NK-92 (cell line): Measurements from ENCODE around the gene SULT4A1.

Experiments used
- DNase-seq: peaks from one replicate; lab custom pipeline; 2025; ENCODE audit not compliant: unreplicated experiment; lab: John Stamatoyannopoulos, UW

SULT4A1 gene

DNA sequence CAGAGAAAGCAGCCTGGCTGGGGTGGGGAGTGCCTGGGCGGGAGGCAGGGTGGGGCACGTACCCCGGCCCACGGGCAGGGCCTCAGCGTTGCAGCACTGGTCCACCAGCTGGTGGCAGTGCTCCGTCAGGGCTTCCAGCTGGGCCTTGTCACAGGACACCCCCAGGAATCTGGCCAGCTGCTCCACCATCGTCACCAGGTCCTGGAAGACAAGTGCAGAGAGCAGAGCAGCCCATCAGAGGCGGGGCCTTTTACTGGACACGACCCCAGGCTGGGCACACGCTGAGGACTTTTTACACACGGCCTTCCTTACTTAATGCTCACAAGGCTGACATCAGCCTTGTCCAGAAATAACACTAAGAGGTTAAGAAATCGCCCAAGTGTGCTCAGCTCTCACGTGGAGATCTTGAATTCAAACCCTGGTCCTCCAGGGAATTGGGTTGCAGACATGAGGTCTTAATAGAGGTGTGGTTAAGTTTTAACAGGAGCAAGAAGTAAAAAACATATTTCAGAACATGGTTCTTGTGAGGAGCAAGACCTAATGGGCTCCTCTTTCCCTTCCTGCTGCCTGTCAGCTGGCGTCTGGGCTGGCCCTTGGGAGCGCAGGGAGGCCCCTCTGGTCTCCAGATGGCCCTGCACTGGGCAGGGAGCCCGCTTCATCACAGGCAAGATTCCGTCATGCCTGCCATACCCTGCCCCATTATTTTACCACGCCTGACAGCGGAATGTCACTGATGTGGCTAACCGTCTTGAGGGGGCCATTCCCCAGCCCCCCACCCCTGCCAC, 33.1 kb downstream of the SULT4A1 start:
- no peak for DNase-seq

DNA sequence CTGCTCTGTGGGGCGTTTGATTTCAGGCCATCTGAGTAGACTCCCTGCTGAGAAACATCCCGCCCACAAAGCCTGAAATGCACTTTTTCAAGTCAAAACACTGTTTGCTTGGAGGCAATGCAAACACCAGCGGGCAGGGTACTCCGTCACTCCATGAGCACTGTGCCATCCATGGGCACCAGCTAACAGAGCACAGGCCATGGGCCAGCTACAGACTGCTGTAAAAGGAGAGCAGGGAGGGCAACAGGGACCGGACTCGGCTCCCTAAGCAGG, 33.7 kb downstream of the SULT4A1 start:
- no peak for DNase-seq

DNA sequence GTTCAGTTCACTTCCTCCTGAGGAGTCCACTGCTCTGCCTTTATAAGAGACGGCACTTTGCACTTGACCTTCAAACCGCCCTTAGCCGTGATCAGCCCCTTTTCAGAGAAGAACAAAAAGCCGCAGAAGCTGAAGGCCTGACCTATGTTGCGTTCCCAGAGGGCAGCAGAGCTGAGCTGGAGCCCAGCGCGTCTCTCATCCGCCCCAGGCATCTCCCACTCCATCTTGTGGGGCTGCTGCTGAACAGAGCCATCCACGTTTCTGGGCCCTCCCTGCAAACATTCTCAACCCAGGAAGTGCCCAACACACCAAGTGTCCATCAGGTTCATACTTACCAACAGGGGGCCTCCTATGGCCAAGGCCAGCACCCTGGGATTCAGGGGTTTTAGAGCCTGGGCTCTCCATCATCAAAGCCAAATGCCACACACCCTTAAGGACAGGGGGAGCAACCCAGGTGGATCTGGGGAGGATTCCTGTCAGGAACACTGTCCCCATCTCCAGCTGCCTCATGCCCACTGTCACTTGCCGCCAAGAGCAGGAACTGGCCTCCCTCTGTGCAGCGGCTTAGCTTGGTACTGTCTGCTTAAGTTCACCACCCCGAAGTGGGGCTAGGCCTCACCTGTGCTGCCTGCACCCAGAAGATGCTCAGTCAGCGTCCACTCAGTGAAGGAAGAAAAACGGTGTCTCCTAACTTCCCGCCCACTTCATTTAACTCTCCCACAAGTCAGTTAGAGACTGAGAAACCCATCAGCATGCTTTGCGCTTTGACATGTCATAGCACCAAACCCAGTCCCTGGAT, 34.2 kb downstream of the SULT4A1 start:
- DNase-seq: no peak

DNA sequence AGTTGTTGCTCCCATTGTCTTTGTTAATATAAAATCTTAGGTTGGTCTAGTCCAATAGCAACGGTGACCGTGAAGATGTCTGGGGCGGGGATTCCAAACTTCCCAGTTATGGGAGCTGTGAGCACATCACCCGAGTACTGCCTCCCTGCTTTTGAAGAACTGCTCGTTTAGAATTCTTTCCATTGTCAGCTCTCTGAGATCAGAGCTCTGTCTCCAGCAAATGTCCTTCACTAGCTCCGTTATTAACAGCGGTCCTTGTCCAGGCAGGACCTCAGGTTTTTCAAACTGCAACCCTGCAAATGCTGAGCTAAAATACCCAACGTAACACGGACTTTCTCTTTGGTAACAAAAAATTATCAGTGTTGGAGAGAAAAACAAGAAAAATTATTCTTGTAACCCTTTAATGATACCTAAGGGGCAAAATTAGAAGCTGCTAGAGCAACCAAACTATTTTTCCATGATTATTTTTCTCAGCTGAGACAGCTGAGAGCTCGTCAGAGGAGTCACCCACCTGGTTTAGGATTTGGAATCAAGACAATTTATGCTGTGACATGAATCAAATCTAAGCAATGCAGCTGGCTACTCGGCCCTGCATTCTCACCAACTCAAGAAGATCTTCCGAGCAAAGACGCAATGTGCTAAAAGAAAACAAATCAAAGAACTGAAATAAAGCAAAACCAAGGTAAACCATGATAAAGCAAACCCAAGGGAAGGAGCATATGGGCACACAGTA, 35.1 kb downstream of the SULT4A1 start:
- DNase-seq: no peak

DNA sequence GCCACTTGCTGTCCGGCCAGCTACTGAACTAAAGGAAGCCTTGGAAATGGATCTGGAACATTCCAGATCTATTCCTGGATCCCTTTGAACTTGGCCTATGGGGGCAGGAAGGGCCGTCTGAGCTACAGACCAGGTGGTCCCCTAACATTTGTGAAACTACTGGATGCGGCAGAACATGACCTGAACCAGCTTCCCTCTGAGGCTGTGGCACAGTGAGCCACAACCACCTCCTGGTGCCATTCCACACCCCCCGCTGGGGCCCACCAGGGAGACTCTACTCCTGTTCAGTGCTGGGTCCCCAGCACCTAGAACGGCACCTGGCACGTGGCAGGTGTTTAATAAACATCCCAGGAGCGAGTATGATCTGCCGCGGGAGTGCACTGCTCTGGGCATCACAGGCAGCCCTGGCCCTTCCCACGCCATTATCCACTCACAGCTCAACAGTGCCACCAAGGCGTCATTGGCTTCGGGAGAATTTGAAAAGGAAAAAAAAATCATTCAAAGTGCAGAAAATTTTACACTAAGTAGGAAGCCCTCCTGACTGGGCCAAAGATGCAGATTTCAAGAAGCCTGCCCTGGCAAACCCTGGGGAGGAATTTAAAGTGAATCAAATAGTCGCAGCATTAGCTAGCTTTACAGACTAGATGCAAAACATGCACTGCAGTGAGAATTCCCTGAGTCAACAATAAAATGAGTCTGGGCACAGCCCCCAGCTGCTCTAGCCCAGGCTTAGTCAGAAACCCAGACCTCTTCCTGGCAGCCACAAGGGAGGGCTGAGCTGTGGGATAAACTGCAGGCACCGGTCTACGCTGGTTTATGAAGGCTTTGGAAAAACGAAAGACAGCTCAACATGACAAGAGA, 35.9 kb downstream of the SULT4A1 start:
- DNase-seq: no peak

DNA sequence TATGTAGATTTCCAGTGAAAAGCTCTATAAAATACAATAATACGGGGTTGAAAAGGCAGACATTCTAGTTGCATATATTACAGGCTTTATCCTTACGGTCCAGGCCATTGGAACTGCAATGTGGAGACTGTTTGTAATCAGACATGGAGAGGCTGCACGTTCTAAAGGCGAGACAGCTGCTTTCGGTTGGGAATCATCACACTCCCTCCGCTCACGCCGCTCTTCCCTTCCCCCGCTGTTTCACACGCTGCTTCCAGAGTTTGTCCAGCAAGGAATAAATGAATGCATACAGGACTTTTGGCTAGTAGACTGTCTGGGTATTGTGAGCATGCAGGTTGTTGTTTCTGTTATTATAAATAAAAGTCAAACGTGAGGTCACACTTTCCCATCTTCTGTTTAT, 36.7 kb downstream of the SULT4A1 start:
- no peak for DNase-seq

DNA sequence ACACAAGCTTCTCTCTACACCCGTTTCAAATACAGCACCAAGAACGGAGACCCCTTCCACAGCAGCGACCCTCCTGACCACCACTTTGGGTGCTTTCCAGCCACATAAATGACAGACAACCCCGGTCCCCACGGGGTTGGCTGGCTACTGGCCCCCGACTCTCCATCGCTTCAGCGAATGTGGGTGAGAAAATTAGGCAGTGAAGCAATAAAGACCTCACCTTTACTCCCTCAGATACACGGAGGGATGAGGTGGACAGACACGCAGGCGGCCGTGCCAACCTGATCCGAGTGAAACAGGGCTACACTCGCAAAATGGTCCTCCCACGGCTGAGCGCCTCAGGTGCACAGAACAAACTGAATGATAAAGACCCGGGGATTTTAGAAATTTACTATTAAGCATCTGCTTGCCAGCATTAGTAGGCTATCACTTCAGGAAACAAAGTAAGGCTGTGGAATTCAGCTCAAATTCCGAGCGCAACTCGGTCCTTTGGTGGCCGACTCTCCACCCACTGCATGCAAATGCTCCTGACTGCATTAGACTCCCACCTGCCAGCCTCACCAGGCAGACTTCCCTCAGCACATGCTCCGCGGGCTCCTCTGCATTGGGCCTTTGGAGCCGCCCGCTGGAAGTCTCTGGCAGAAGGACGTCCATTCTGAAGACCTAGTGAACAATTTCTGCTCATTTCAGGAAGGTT, 37.4 kb downstream of the SULT4A1 start:
- no peak for DNase-seq

DNA sequence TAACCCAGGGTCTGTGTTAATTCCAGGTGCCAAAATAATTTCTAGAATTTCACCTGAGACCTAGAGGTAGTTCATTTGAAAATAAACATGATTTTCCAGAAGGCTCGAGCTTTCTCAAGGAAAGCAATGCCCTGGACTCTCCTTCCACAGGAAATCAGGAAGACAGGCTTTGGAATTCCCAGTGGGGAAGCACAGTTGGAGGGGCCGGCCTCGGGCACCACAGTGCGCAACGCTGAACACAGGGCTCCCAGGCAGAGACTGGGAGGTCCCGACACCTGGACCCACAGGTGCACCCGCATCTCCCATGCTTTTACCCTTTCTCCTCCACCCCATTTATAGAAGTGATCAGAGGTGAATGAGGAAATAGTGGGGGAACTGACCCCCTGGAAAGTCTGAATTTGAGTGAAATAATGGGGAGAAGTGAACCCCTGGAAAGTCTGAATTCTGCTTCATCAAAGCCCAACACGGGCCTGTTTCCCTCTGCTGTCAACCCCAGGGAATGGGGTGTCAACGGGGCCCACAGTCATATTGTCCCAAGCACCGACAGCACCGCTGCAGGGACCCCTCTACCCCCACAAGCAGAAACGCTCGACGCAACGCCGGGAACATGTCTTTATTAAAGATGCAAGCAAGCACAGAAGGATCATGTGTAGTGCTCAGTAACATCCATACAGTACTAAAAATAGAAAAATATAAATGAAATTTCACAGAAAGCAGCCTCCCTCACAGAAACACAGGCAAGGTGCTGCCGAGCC, 38.2 kb downstream of the SULT4A1 start:
- DNase-seq: no peak

DNA sequence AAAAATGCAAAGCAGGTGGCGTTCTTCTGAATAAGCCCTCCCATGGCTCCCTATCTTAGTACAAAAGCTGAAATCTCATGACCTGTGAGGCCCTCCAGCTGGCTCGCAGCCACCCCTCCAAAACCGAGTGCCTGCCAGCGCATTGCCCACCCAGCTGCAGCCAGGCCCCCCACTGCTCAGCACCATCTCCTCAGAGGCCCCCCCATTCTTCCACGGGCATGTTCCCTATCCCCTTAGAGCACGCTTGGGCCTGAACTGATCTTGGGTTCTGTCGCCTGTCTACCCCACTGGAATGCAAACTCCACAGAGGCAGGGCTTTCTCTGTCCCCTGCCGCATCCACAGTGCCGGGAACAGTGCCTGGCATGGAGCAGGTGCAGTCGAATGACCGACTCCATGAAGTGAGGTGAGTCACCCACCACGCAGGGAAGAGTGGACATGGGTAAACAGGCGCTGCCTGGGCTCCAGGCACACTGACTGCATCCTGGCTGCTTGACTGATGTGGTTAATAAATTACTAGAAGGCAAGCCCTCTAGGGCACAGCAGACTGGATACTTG, 38.9 kb downstream of the SULT4A1 start:
- no peak for DNase-seq

DNA sequence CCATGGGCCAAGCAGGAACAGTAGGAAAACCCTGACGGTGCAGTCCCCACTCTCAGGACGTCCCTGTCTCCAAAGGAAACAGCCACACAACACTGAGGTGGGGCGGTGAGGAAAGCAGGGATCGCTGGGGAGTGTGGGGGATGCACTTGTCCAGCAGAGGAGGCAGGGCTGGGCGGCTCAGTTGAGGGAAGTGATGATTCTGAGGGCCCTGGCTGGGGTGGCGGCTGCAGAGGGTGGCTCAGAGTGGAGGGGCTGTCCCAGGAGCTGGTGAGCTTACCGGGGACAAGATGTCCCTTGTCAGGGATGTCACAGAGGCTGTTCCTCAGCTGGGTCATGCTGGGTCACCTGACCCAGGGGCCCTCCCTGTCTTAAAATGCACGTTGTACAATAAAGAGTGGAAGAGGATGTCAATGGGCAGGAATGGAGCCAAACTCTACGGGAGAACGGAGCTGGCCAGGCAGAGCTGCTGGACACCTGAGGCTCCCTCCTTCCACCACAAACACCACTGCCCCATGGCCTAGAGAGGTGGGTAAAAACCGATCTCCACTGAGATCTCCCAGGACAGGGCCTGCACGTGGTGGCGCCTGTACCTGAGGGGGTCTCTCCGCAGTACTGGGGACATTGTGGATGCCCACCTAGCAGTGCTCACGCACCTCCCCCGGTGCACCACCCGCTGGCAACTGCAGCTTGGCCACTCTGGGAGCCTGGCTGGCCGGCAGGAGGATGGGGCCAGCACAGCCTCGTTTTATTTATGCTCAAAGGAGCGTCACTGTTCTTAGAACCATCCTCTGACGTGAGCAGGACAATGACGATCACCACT, 40.5 kb downstream of the SULT4A1 start:
- DNase-seq: no peak

DNA sequence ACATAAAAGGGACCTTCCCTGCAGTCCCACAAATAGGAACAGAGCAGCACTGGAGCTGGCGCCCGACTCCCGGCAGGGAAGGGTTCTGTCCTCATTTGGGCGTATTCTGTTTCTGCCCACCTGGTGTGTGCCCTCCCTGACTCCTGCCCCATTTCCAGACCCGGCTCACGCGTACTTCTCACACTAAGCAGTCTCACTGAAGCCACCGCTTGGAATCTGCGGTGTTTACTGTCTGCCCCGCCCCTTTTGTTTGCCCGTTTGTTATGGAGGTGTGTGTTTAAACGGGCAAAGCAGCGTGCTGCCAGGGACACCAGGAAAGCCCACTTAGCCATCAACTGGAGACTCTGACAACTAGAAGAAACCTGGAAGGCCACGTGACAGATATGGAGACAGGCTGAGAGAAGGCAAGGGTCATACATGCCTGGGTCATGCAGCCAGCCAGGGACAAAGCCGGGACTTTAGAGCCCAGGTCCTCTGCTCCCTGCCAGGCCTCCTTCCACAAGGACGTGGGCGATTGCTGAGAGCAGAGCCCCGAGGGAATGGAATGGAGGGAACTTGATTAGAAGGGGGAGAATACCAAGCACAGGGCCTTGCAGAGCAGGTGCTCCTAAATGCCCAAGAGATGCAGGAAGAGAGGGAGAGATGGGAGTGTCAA, 41.5 kb downstream of the SULT4A1 start:
- no peak for DNase-seq

DNA sequence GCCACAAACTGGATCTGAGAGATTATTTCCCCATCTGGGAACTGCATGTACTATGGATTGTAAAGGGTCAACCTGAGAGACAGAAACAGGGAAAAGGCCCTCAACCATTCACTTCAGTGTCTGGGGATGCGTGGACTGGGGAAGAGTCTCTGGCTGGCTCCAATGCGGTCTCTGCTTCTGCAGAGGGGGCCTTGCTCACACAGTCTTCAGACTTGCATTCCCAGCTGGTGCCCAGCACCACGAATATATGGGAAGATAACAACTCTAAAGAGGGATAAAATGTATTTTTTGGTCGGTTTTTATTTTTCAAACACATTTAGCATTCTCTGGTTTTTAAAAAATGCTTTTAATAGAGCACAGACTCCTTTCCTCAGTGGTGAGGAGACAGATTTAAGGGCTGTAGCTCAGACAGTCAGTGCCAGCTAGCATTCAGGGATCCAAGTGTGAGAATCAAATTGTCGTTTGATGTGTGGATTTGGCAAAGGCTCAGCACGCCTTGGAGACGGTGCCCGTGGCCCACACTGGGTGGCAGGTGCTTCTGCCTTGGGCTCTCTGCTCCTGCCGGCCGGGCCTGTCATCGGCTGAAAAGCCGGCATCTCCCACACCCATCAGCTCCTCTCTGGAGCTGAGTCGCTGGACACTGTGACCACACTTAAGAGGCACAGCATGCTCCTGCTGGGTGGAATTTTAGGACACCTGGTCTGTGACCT, 42.2 kb downstream of the SULT4A1 start:
- no peak for DNase-seq

DNA sequence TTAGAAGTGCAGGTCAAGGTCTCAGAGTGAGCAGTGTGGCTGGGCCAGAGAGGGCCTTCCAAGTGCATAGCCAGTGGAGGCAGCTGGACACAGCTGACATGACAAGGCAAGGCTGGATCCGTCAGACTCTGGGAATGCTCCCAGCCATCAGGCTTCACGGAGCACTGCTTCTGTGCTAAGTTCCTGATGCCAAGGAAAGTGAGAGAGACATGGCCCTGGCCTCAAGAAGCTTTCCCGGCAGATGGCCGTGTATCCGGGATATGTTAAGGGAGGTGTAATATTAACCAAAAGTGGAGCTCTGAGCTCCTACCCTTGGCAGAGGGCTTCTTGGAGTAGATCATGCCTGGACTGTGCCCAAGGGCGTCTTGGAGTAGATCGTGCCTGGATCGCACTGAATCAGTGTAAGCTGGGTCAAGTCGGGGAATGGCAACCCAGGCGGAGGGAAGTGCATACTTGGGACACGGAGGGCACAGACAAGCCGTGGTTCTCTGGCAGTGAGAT, 42.8 kb downstream of the SULT4A1 start:
- DNase-seq: no peak

DNA sequence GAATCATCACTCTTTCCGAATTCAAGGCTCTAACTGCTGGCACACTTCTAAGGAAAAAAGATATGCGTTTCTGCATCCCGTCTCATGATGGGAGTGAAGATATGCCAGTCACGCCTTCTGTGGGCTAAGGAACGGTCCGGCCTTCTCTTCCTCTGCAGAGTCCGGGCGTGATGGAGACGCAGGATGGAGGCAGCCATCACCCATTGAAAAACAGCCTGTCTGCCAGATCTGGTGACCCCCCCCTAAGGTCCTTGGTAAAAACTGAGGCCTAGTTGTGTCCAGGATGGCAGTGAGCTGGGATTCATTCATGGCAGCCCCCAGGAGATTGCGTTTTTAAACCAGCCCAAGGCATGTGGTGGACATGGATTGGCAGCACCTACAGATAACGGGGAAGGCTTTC, 43.3 kb downstream of the SULT4A1 start:
- DNase-seq: no peak

DNA sequence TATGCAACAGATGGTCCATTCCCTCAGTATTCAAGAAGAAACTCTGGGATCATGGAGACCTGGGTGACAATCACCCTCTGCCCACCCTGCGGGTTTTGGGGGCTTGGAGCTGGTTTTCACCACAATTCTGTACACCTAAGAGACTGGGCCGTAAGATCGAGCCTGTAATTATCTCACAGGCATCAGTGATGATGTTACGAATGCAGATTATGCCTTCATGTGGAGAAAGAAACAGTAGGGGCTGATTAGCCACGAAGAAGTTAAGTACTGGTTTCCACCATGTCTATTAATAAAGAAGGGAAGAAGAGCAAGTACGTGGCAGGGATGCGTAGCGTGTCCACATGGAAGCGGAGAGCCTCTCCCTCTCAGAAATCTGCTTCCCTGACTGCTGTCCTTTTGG, 44.9 kb downstream of the SULT4A1 start:
- no peak for DNase-seq

DNA sequence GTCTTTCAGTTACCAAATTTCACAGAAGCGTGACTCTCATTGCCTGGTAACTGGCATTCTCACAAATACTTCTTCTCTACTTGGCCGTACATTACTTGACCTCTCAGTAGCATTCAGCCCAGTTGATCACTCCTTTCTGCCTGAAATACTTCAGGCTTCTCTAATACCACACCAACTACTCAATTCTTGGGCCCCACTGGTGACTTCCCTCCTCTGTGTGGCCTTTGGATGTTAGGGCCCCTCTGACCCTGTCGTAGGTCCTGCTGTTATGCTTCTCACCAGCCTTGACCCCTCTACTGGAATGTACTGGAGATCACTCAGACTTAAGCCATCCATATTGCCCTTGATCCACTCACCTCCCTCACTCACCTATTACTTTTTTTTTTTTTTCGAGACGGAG, 48.0 kb downstream of the SULT4A1 start:
- no peak for DNase-seq

DNA sequence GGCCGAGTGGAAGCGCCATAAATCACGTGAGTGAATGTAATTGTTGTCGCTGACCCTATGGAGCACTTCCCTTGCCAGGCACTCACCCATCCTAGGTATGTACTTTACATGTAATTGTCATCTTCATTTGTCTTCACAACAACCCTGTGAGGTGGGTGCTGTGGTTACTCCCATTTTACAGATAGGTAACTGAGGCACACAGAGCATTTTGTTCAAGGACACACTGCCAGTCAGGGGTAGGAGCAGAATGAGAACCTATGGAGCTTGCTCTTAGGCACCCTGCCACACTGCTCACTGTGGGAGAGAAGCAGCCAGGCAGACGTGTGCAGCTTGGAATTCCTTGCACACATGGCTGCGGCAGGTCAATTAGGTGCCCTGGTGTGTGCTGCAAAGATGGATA, 49.4 kb downstream of the SULT4A1 start:
- no peak for DNase-seq
